HEK293 (cell line): ENCODE data around the gene TNXB.

Source experiments
- FEZF1 ChIP-seq: fragments of 450-650 bp; formaldehyde crosslinking; IDR thresholded peaks from 2 replicates; pipeline ENCODE4 v1.5.1; 2016; ENCODE audit warnings: missing biosample characterization, missing genetic modification characterization
- GLIS1 ChIP-seq: fragments of 450-650 bp; formaldehyde crosslinking; IDR thresholded peaks from 2 replicates; pipeline ENCODE4 v1.5.1; 2016; ENCODE audit warnings: missing biosample characterization, missing genetic modification characterization
- PRDM4 ChIP-seq: fragments of 450-650 bp; formaldehyde crosslinking; IDR thresholded peaks from 2 replicates; pipeline ENCODE4 v1.5.1; 2017; ENCODE audit warnings: missing biosample characterization, missing genetic modification characterization
- ZNF138 ChIP-seq: fragments of 450-650 bp; formaldehyde crosslinking; IDR thresholded peaks from 2 replicates; pipeline ENCODE4 v1.5.1; 2016; ENCODE audit warnings: missing biosample characterization, missing genetic modification characterization, borderline replicate concordance
- ZNF16 ChIP-seq: fragments of 450-650 bp; formaldehyde crosslinking; IDR thresholded peaks from 2 replicates; pipeline ENCODE4 v1.5.1; 2016; ENCODE audit warnings: low read depth, missing biosample characterization, missing genetic modification characterization
- ZNF266 ChIP-seq: fragments of 450-650 bp; formaldehyde crosslinking; IDR thresholded peaks from 2 replicates; pipeline ENCODE4 v1.5.1; 2016; ENCODE audit warnings: missing biosample characterization, missing genetic modification characterization, low read depth
- ZNF335 ChIP-seq: fragments of 450-650 bp; formaldehyde crosslinking; conservative IDR thresholded peaks from 2 replicates; pipeline ENCODE4 v1.5.1; 2016; ENCODE audit warnings: missing biosample characterization, missing genetic modification characterization
- ZNF654 ChIP-seq: fragments of 450-650 bp; formaldehyde crosslinking; IDR thresholded peaks from 2 replicates; pipeline ENCODE4 v1.5.1; 2016; ENCODE audit warnings: low read depth, missing biosample characterization, missing genetic modification characterization
- ZNF707 ChIP-seq: fragments of 450-650 bp; formaldehyde crosslinking; IDR thresholded peaks from 2 replicates; pipeline ENCODE4 v1.5.1; 2016; ENCODE audit warnings: missing biosample characterization, missing genetic modification characterization
- ZNF747 ChIP-seq: fragments of 450-650 bp; formaldehyde crosslinking; IDR thresholded peaks from 2 replicates; pipeline ENCODE4 v1.5.1; 2016; ENCODE audit warnings: missing biosample characterization, missing genetic modification characterization
- TF ChIP-seq, protein P1 (sequence below): fragments of 450-650 bp; formaldehyde crosslinking; IDR thresholded peaks from 2 replicates; pipeline ENCODE4 v1.5.1; 2016; ENCODE audit warnings: missing biosample characterization, missing genetic modification characterization

DNA sequence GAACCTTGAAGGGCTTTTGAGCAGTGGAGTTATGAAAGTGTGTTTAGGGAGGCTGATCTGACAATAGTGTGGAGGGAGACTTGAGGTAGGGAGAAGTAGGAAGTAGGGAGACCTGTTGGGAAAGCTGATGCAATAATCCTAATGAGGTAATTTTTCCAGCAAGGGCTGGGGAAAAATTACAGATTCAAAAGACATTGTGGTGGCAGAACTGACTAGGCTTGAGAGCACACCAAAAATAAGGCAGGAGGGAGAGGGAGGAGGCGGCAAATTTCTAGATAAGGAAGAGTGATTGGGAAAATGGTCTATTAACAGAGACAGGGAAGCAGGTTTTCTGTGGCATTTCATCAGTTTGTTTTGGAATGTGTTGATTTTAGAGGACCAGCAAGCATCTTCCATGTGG, 37.1 kb upstream of the TNXB start:
- TF ChIP-seq ZNF654 (tag by site-specific recombination) (no peak), ZNF16 (tag by site-specific recombination) (no peak), GLIS1 (no peak), ZNF707 (tag by site-specific recombination) (no peak), PRDM4 (tag by site-specific recombination) (no peak), FEZF1 (no peak), ZNF335 (peak; percentile 80), ZNF138 (tag by site-specific recombination) (no peak), ZNF266 (tag by site-specific recombination) (no peak), ZNF747 (tag by site-specific recombination) (no peak)
- TF ChIP-seq, protein P1, sequence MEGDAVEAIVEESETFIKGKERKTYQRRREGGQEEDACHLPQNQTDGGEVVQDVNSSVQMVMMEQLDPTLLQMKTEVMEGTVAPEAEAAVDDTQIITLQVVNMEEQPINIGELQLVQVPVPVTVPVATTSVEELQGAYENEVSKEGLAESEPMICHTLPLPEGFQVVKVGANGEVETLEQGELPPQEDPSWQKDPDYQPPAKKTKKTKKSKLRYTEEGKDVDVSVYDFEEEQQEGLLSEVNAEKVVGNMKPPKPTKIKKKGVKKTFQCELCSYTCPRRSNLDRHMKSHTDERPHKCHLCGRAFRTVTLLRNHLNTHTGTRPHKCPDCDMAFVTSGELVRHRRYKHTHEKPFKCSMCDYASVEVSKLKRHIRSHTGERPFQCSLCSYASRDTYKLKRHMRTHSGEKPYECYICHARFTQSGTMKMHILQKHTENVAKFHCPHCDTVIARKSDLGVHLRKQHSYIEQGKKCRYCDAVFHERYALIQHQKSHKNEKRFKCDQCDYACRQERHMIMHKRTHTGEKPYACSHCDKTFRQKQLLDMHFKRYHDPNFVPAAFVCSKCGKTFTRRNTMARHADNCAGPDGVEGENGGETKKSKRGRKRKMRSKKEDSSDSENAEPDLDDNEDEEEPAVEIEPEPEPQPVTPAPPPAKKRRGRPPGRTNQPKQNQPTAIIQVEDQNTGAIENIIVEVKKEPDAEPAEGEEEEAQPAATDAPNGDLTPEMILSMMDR (tag by site-specific recombination) = no peak
